A673 (cell line): ENCODE data around the gene PSMB5.

ENCODE experiments used
- CTCF ChIP-seq: fragments of 300-800, 200-600 bp; sonication (generic); conservative IDR thresholded peaks from 2 replicates; pipeline ENCODE4 v1.5.1; 2017; ENCODE audit warnings: low read depth, mild to moderate bottlenecking, antibody characterized with exemption, low read length, moderate library complexity, mixed read lengths
- EZH2 ChIP-seq: fragments of 200-600 bp; sonication (generic); IDR thresholded peaks from 2 replicates; pipeline ENCODE4 v1.6.1; 2017; ENCODE audit warnings: borderline replicate concordance, low read depth, mild to moderate bottlenecking, mixed read lengths, antibody characterized with exemption, low read length; ENCODE audit not compliant: poor library complexity, severe bottlenecking

DNA sequence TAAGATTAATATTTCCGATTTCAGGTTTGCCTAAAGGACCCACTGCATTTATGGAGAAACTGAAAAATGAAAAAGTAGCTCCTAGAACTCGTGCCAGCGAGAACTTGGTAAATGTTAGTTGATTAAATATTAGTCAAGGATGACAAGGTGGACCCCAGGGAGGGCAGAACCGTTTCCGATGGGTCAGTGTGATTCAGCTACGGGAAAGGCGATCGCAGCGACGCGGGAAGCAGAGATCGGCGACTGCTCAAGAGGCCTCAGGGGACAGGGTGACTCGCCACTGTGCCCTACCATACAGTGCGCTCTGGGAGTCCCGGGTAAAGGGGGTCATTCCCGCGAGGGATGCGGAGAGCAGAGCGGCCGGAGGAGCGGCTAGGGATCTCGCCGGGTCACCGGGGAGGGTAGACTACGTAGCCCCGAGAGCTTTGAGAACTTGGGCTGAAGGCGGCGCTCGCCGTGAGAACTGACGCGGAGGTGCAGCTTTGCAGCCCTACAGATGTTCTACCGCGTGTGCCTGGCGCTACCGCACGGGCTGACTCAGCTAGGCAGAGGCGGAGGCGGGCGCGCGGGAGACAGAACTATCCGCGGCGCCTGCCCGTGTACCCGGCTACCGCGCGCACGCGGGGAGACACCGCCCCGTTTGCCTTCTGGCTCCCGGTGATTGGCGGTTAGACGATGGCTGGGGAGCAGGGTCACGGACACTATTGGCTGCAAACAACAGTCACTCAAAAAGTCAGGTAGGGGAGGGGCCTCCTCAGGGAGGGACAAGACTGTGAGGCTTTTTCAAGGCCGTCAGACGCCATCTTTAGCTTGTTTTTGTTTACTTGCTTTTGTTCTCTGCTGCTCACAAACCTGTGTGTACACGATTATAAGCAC is 27.9 kb downstream of the PSMB5 start:
- TF ChIP-seq CTCF (0 out of 2 replicates have a peak, but pooled peaks have one; percentile 32), EZH2 (no peak)
